PFSK-1 (cell line): ENCODE results near the gene TRERF1.

Experiments
- FOXP2 ChIP-seq: optimal IDR thresholded peaks from 2 replicates; pipeline ENCODE3; 2011; ENCODE audit warnings: borderline replicate concordance, control low read depth, inconsistent platforms; ENCODE audit not compliant: insufficient read depth; ENCODE audit errors: extremely low read length, extremely low read depth
- POLR2AphosphoS5 ChIP-seq: IDR thresholded peaks from 2 replicates; pipeline ENCODE4 v1.6.1; 2012; ENCODE audit warnings: low read depth, mild to moderate bottlenecking, control low read depth, low read length, moderate library complexity
- REST ChIP-seq, 2 experiments: IDR thresholded peaks; 2 replicates each; pipeline versions ENCODE4 v1.6.1 to v1.8.0; 2011 to 2012; ENCODE audit warnings: low read depth in 2 of 2, low read length in 2 of 2, control low read depth in 1 of 2, inconsistent platforms in 1 of 2, mild to moderate bottlenecking in 1 of 2, moderate library complexity in 1 of 2; ENCODE audit not compliant: insufficient read depth in 1 of 2

- TF ChIP-seq FOXP2, result no peak
- no peak for TF ChIP-seq POLR2AphosphoS5
- TF ChIP-seq REST (IDR thresholded peaks at IDR 0.05; ENCODE audit: insufficient read depth in 1 of 2, low read depth in 2 of 2, low read length in 2 of 2), result no peak
Measured at GRCh38 chr6:42454428-42454791, 2.7 kb upstream of the TRERF1 start.
